Right atrium auricular region (tissue), 2 donors: ENCODE measurements around the gene ISG15. TPM values are rescaled to one million over a fixed set of nuclear protein-coding genes. Genes with fewer than 3 reads are reported as not detected.

ENCODE experiments used
- DNase-seq: peaks from one replicate; pipeline ENCODE4 v3.0.0-alpha.2; 2019; ENCODE audit warnings: low spot score
- H3K27ac ChIP-seq, 2 donors: fragments of 200-600 bp; sonication (generic); 1 replicate in 1 of 2; 2 replicates in 1 of 2; pipeline ENCODE4 v1.5.1; 2016 to 2019
- H3K27me3 ChIP-seq, 2 donors: fragments of 200-600 bp; sonication (generic); one replicate each; pipeline versions ENCODE4 v1.5.1 to v1.6.0; 2017 to 2019
- H3K36me3 ChIP-seq: fragments of 200-600 bp; sonication (generic); one replicate; pipeline ENCODE4 v1.5.1; 2016
- H3K4me1 ChIP-seq, 2 donors: fragments of 200-600 bp; sonication (generic); one replicate each; pipeline versions ENCODE4 v1.5.1 to v1.6.0; 2017 to 2019
- H3K4me3 ChIP-seq, 2 donors: fragments of 200-600 bp; sonication (generic); 1 replicate in 1 of 2; 2 replicates in 1 of 2; pipeline ENCODE4 v1.5.1; 2017 to 2019; ENCODE audit warnings: mild to moderate bottlenecking in 1 of 2, moderate library complexity in 1 of 2
- H3K9me3 ChIP-seq, 2 donors: fragments of 200-600 bp; sonication (generic); one replicate each; pipeline ENCODE4 v1.5.1; 2019
- total RNA-seq, 2 donors: library from RNA; depleted of rRNA; stranded (reverse); fragments of >200 nt; gene quantifications; one replicate each; pipeline ENCODE4 v1.1.0, GENCODE V29; 2016
- TF ChIP-seq, protein P1 (sequence below), 2 donors: fragments of 200-600 bp; sonication (generic); IDR thresholded peaks; one replicate each; pipeline ENCODE4 v1.5.1; 2019; ENCODE audit warnings: antibody characterized with exemption in 2 of 2

Gene ISG15
- total RNA-seq, 2 donors from 2014 or later = 26.8 to 32.2 TPM

DNA sequence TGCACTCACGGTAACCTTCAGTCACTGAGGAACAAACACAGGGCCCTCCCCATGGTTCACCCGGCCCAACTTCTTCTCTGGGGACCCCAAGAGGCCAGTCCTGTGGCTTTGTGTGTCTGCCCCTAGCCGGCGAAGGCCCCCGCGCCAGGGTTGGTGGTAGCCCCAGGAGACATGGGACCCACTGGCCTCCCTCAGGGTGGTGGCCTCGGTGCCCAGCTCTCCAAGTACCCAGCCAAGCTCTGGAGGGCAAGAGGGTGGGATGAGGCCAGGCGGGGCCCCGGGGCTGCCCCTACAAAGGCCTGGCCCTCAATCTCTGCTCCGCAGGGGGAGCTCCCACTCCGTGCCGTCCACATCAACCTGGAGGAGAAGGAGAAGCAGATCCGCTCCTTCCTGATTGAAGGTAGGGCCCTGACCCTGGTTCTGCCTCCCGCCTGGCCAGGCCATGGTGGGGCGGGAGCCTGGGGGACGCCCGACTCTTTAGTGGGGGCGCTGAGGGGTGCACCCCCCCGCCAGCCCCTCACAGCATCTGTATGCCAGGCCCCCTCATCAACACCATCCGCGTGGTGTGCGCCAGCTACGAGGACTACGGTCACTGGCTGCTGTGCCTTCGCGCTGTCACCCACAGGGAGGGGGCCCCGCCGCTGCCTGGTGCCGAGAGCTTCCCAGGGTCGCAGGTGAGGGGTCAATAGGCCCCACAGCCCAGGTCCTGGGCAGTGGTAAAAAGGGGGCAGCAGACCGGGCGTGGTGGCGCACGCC is 41.4 kb upstream of the ISG15 start:
- no peaks in the 10 kb centered on the region for H3K36me3 ChIP-seq
- no peak overlapping the region for H3K4me3 ChIP-seq
- peaks cover 0 to 15% of the 10 kb centered on the region in 2 donors for H3K4me1 ChIP-seq
- peaks cover 4 to 14% of the 10 kb centered on the region in 2 donors for H3K27me3 ChIP-seq
- H3K27ac ChIP-seq = no peak overlapping the region
- H3K9me3 ChIP-seq = no peaks in the 10 kb centered on the region
- TF ChIP-seq, protein P1, sequence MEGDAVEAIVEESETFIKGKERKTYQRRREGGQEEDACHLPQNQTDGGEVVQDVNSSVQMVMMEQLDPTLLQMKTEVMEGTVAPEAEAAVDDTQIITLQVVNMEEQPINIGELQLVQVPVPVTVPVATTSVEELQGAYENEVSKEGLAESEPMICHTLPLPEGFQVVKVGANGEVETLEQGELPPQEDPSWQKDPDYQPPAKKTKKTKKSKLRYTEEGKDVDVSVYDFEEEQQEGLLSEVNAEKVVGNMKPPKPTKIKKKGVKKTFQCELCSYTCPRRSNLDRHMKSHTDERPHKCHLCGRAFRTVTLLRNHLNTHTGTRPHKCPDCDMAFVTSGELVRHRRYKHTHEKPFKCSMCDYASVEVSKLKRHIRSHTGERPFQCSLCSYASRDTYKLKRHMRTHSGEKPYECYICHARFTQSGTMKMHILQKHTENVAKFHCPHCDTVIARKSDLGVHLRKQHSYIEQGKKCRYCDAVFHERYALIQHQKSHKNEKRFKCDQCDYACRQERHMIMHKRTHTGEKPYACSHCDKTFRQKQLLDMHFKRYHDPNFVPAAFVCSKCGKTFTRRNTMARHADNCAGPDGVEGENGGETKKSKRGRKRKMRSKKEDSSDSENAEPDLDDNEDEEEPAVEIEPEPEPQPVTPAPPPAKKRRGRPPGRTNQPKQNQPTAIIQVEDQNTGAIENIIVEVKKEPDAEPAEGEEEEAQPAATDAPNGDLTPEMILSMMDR (IDR thresholded peaks at IDR 0.05) = no peak
- no peak for DNase-seq

DNA sequence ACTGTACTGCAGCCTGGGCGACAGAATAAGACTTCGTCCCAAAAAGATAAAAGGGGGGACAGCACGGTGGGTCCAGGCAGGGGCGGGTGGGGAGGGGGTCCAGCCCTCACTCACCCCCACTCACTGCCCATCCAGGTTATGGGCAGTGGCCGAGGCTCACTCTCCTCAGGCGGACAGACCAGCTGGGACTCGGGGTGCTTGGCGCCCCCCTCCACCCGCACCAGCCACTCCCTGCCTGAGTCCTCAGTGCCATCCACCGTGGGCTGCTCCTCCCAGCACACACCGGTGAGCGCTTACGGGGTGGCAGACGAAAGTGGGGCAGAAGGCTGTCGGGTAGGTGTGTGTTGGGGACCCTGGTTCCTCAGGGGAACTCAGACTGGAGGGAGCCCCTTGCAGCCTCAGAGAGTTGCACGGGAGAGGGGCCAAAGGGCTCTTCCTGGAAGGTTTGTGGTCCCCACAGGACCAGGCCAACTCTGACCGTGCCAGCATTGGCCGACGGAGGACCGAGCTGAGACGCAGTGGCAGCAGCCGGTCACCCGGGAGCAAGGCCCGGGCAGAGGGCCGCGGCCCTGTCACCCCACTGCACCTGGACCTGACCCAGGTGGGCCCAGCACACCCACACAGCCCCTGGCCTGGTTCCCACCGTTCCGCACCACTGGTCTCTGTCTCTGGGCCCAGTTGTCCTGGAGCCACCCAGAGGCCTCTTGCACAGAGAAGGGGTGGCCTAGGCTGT is 40.4 kb upstream of the ISG15 start:
- TF ChIP-seq, protein P1 (IDR thresholded peaks at IDR 0.05) = no peak
- no peak for DNase-seq
- Histone ChIP-seq H3K27ac (no peak overlapping the region), H3K27me3 (peaks cover 4 to 14% of the 10 kb centered on the region in 2 donors), H3K4me1 (peaks cover 0 to 9% of the 10 kb centered on the region in 2 donors), H3K36me3 (no peaks in the 10 kb centered on the region), H3K4me3 (no peak overlapping the region), H3K9me3 (no peaks in the 10 kb centered on the region)

DNA sequence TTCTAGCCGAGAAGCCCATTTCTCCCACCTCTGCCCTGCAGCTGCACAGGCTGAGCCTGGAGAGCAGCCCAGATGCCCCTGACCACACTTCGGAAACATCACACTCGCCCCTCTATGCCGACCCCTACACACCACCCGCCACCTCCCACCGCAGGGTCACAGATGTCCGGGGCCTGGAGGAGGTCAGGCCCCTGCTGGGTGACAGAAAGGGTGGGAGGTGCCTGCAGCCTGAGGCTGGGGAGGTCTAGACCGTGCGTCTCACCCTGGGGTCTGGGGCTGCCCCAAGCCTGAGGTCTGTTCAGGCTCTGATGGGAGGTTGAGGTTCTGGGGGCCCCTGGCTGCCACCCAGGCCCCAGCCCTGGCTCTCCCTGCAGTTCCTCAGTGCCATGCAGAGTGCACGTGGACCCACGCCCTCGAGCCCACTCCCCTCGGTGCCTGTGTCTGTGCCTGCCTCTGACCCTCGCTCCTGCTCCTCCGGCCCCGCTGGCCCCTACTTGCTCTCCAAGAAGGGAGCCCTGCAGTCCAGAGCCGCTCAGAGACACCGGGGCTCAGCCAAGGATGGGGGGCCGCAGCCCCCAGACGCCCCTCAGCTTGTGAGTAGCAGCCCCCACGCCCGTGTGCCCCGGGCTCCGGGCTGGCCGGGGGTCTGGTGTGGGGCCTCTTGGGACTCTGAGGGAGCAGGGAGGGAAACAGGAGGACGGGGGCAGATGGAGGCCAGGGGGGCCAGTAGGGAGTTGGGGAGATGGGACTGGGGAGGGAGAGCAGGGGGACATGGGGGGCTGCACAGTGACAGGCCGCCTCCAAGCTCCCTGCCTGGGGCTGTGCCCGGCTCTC is 39.6 kb upstream of the ISG15 start:
- H3K9me3 ChIP-seq = no peaks in the 10 kb centered on the region
- DNase-seq = no peak
- TF ChIP-seq, protein P1 (IDR thresholded peaks at IDR 0.05) = no peak

DNA sequence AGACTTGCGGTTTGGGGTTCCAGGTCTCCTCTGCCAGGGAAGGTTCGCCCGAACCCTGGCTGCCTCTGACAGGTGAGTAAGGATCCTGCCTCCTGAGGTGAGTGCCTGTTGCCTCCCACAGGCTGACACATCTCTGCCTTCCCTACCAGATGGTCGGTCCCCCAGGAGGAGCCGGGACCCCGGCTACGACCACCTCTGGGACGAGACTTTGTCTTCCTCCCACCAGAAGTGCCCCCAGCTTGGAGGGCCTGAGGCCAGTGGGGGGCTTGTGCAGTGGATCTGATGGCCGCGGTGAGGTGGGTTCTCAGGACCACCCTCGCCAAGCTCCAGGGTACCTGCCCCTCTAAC is 39.0 kb upstream of the ISG15 start:
- no peak for DNase-seq
- TF ChIP-seq, protein P1 (IDR thresholded peaks at IDR 0.05) = no peak
- Histone ChIP-seq H3K27ac (no peak overlapping the region), H3K9me3 (no peaks in the 10 kb centered on the region), H3K36me3 (peaks cover 10% of the 10 kb centered on the region), H3K27me3 (peaks cover 4 to 14% of the 10 kb centered on the region in 2 donors), H3K4me1 (peaks cover 0 to 23% of the 10 kb centered on the region in 2 donors), H3K4me3 (no peak overlapping the region)

More for the DNA sequence above, 39.6 kb upstream of the ISG15 start:
- no peak overlapping the region for H3K4me3 ChIP-seq
- H3K4me1 ChIP-seq = peaks cover 0 to 17% of the 10 kb centered on the region in 2 donors
- peaks cover 4% of the 10 kb centered on the region for H3K36me3 ChIP-seq
- H3K27ac ChIP-seq = no peak overlapping the region
- H3K27me3 ChIP-seq = peaks cover 4 to 14% of the 10 kb centered on the region in 2 donors

DNA sequence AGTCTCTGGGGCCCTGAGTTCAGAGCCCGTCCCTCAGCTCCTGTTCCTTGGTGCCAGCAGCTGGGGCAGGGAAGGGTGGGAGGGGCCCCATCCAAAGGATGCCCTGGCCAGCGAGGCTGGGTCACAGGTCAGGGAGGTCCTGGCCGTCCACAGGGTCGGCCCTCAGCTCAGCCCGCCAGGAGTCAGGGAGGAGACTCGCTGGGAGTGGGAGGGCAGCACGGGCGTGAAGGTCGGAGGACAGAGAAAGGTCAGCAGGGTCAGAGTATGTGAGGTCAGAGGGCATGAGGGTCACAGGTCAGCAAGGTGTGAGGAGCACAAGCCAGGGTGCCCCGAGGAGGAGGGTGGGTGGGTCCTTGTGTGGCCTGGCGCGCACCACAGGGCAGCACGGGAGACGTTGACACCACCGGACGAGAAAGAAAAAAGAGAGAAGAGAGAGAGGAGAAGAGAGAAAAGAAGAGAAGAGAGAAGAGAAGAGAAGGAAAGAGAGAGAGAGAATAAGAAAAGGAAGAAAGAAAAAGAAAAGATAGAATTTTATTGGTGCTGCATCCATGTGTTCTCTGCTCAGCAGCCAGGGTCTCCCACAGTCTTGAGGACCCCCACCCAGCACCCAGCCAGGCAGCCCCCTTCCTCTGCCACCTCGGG is 38.5 kb upstream of the ISG15 start:
- TF ChIP-seq, protein P1 (IDR thresholded peaks at IDR 0.05) = no peak
- no peak overlapping the region for H3K4me3 ChIP-seq
- no peaks in the 10 kb centered on the region for H3K9me3 ChIP-seq
- peaks cover 4 to 14% of the 10 kb centered on the region in 2 donors for H3K27me3 ChIP-seq
- H3K27ac ChIP-seq = peak overlapping the region in 1 of 2 donors; percentile 52
- no peak for DNase-seq
- peaks cover 0 to 29% of the 10 kb centered on the region in 2 donors for H3K4me1 ChIP-seq
- H3K36me3 ChIP-seq = peaks cover 15% of the 10 kb centered on the region
